HCT116 (cell line): ENCODE measurements around the gene P4HB. TPM values are rescaled to one million over a fixed set of nuclear protein-coding genes. Genes with fewer than 3 reads are reported as not detected.
A peak's percentile ranks its signal among the peaks of the same experiment; 100 is the strongest.

Experiments used
- ATAC-seq: fragments of 200-7000 bp; cut with Tn5 transposase; 2 replicates; pipeline ENCODE4 v1.9.1; 2020; ENCODE audit warnings: mild to moderate bottlenecking, moderate library complexity
- BruUV-seq: library from RNA; stranded (reverse); fragments of 400-500 nt; replicated peaks from 2 replicates; lab custom pipeline; 2021; lab: Mats Ljungman, UMichigan
- CTCF ChIA-PET: fragments of 300-600 bp; sonication (Branson Sonifier 250); formaldehyde crosslinking; loops from one replicate; lab custom pipeline; 2021; ENCODE audit warnings: antibody characterized with exemption; lab: Charles Lee
- POLR2A ChIA-PET: fragments of 300-600, 350-600 bp; sonication (Branson Sonifier 250); formaldehyde crosslinking; loops from one replicate; lab custom pipeline; 2021; ENCODE audit warnings: antibody characterized with exemption; lab: Charles Lee
- RAD21 ChIA-PET, 2 experiments: fragments of 300-600 bp; sonication (Branson Sonifier 250); formaldehyde crosslinking; loops; one replicate each; lab custom pipeline; 2023; ENCODE audit warnings: low total read pairs in 2 of 2; ENCODE audit not compliant: uncharacterized antibody in 2 of 2, unreplicated experiment in 2 of 2, low non-redundant PET in 1 of 2; lab: Charles Lee
- DNase-seq: peaks from one replicate; pipeline ENCODE4 v3.0.0-alpha.2; 2010; ENCODE audit warnings: low read depth, low spot score
- H2AFZ ChIP-seq: fragments of 200-600 bp; shearing (Covaris generic), sonication (generic); 2 replicates; pipeline ENCODE4 v1.6.1; 2017; ENCODE audit warnings: low read depth, mixed run types, mixed read lengths, antibody characterized with exemption, low read length; ENCODE audit not compliant: poor library complexity, severe bottlenecking
- H3K27ac ChIP-seq: 2 replicates; pipeline ENCODE4 v1.5.1; 2012; ENCODE audit warnings: low read depth, low read length
- H3K27me3 ChIP-seq: fragments of 200-600 bp; sonication (generic); 2 replicates; pipeline ENCODE4 v1.6.1; 2016; ENCODE audit warnings: mixed run types, low read length, mixed read lengths; ENCODE audit not compliant: insufficient read depth
- H3K36me3 ChIP-seq, 2 experiments: fragments of 200-500 bp in 1 of 2; fragments of 200-600 bp in 1 of 2; sonication (Bioruptor generic) in 1 of 2; sonication (generic) in 1 of 2; 2 replicates each; pipeline versions ENCODE4 v1.5.1 to v1.6.1; 2014 to 2016; ENCODE audit warnings: low read length in 2 of 2, inconsistent platforms in 1 of 2, mixed read lengths in 1 of 2, mixed run types in 1 of 2; ENCODE audit not compliant: insufficient read depth in 2 of 2, control insufficient read depth in 1 of 2
- H3K4me1 ChIP-seq, 2 experiments: fragments of 200-600 bp in 1 of 2; sonication (generic) in 1 of 2; 2 replicates each; pipeline versions ENCODE4 v1.5.1 to v1.6.1; 2012 to 2017; ENCODE audit warnings: low read length in 2 of 2, inconsistent platforms in 1 of 2, mild to moderate bottlenecking in 1 of 2, mixed read lengths in 1 of 2, mixed run types in 1 of 2, moderate library complexity in 1 of 2; ENCODE audit not compliant: insufficient read depth in 2 of 2, control insufficient read depth in 1 of 2
- H3K4me2 ChIP-seq: fragments of 200-600 bp; sonication (generic); 2 replicates; pipeline ENCODE4 v1.6.1; 2017; ENCODE audit warnings: mixed run types, low read length, mixed read lengths
- H3K4me3 ChIP-seq, 2 experiments: fragments of 200-600 bp in 1 of 2; sonication (generic) in 1 of 2; replicated peaks in 1 of 2; 2 replicates each; pipeline ENCODE4 v1.5.1; 2011 to 2016; ENCODE audit warnings: low read length in 2 of 2, control low read depth in 1 of 2, low read depth in 1 of 2, mild to moderate bottlenecking in 1 of 2, mixed read lengths in 1 of 2, mixed run types in 1 of 2
- H3K79me2 ChIP-seq: fragments of 200-600 bp; sonication (generic); 2 replicates; pipeline ENCODE4 v1.6.1; 2017; ENCODE audit warnings: mild to moderate bottlenecking, mixed run types, low read length, moderate library complexity, mixed read lengths; ENCODE audit not compliant: insufficient read depth
- H3K9ac ChIP-seq: fragments of 200-600 bp; sonication (generic); 2 replicates; pipeline ENCODE4 v1.6.1; 2016; ENCODE audit warnings: low read length, mixed read lengths
- H3K9me2 ChIP-seq: fragments of 200-600 bp; sonication (generic), shearing (Covaris generic); 2 replicates; pipeline ENCODE4 v1.6.1; 2017; ENCODE audit warnings: mixed run types, mild to moderate bottlenecking, moderate library complexity; ENCODE audit not compliant: insufficient read depth
- H3K9me3 ChIP-seq, 2 experiments: fragments of 200-500 bp in 1 of 2; fragments of 200-600 bp in 1 of 2; sonication (Bioruptor generic) in 1 of 2; sonication (generic) in 1 of 2; 2 replicates each; pipeline ENCODE4 v1.6.1; 2014 to 2017; ENCODE audit warnings: low read length in 2 of 2, mixed read lengths in 2 of 2, inconsistent platforms in 1 of 2, low read depth in 1 of 2, mild to moderate bottlenecking in 1 of 2, mixed run types in 1 of 2, moderate library complexity in 1 of 2; ENCODE audit not compliant: control insufficient read depth in 1 of 2, insufficient read depth in 1 of 2
- H4K20me1 ChIP-seq: fragments of 200-600 bp; sonication (generic), shearing (Covaris generic); 2 replicates; pipeline ENCODE4 v1.6.1; 2017; ENCODE audit warnings: mixed run types, mild to moderate bottlenecking, moderate library complexity; ENCODE audit not compliant: insufficient read depth
- EZH2 ChIP-seq: fragments of 200-600 bp; sonication (generic); IDR thresholded peaks from 2 replicates; pipeline ENCODE4 v1.6.1; 2017; ENCODE audit warnings: antibody characterized with exemption, mixed run types
- MAX ChIP-seq: IDR thresholded peaks from 2 replicates; pipeline ENCODE4 v1.6.1; 2012
- POLR2AphosphoS5 ChIP-seq: IDR thresholded peaks from 2 replicates; pipeline ENCODE4 v1.6.1; 2011; ENCODE audit warnings: mild to moderate bottlenecking, low read depth, low read length, moderate library complexity
- RAD21 ChIP-seq: IDR thresholded peaks from 2 replicates; pipeline ENCODE4 v1.6.1; 2012; ENCODE audit warnings: low read depth, mild to moderate bottlenecking
- SIN3A ChIP-seq: IDR thresholded peaks from 2 replicates; pipeline ENCODE4 v1.6.1; 2012; ENCODE audit warnings: low read depth
- intact Hi-C: fragments of 100-400 bp; cut with micrococcal nuclease; formaldehyde crosslinking; loops from 2 replicates; pipeline ENCODE4 v1.10.0; 2022
- total RNA-seq: library from RNA; stranded (reverse); gene quantifications from one replicate; pipeline ENCODE4 v1.2.1, GENCODE V29; 2021; ENCODE audit not compliant: unreplicated experiment

The P4HB gene
- total RNA-seq, 1 experiment from 2014 or later, result 1,043 TPM

- no peak overlapping the region for H2AFZ ChIP-seq
- H3K4me1 ChIP-seq, result peaks cover 24 to 52% of the 10 kb centered on the region in 2 experiments
- POLR2A ChIA-PET, result no interaction called here
- TF ChIP-seq EZH2, result no peak
- H3K79me2 ChIP-seq, result peaks cover 12% of the 10 kb centered on the region
- intact Hi-C loops, result no loop called here
- peak overlapping the region; percentile 47 for H3K9ac ChIP-seq
- H3K4me3 ChIP-seq, result peak overlapping the region in 1 of 2 experiments; percentile 13; a peak in 2 of 4 replicates
- DNase-seq, result no peak
- no peaks in the 10 kb centered on the region for H3K9me3 ChIP-seq
- H3K4me2 ChIP-seq, result peak overlapping the region; percentile 60
- peaks cover 11 to 30% of the 10 kb centered on the region in 2 experiments; a peak in 2 of 4 replicates for H3K36me3 ChIP-seq
- CTCF ChIA-PET, result no interaction called here
- BruUV-seq, result no TSS peak
- no peaks in the 10 kb centered on the region for H3K9me2 ChIP-seq
- RAD21 ChIA-PET, result no interaction called here
- no peaks in the 10 kb centered on the region for H4K20me1 ChIP-seq
- H3K27me3 ChIP-seq, result no peaks in the 10 kb centered on the region
- H3K27ac ChIP-seq, result peak overlapping the region; percentile 85
- ATAC-seq, result peak; percentile 4
Measured at GRCh38 chr17:81898885-81899284, 38.5 kb upstream of the P4HB start.

- Histone ChIP-seq H4K20me1 (no peaks in the 10 kb centered on the region), H3K4me3 (peak overlapping the region in 1 of 2 experiments; percentile 13; a peak in 2 of 4 replicates), H3K4me2 (peak overlapping the region; percentile 60), H3K4me1 (peaks cover 24 to 52% of the 10 kb centered on the region in 2 experiments), H3K9me3 (no peaks in the 10 kb centered on the region), H2AFZ (no peak overlapping the region), H3K9ac (peak overlapping the region; percentile 47), H3K27ac (peak overlapping the region; percentile 85), H3K36me3 (peaks cover 11 to 30% of the 10 kb centered on the region in 2 experiments; a peak in 2 of 4 replicates), H3K9me2 (no peaks in the 10 kb centered on the region), H3K79me2 (peaks cover 18% of the 10 kb centered on the region), H3K27me3 (no peaks in the 10 kb centered on the region)
- no TSS peak for BruUV-seq
- intact Hi-C loops, result no loop called here
- DNase-seq (peak; percentile 56), ATAC-seq (peak; percentile 69)
- TF ChIP-seq POLR2AphosphoS5 (0 out of 2 replicates have a peak, but pooled peaks have one; percentile 17), RAD21 (no peak), MAX (peak; percentile 68; the same call in 1 of the 2 replicates), SIN3A (0 out of 2 replicates have a peak, but pooled peaks have one; percentile 44)
- RAD21 ChIA-PET, result no interaction called here
- CTCF ChIA-PET, result no interaction called here
- POLR2A ChIA-PET, result interaction anchor here (0.8 to 1.1 kb wide), 2 partner anchors 14 to 15 kb away, joined by 3 read pairs; no protein-coding TSS in a partner anchor
Measured at GRCh38 chr17:81898029-81898866, 37.9 kb upstream of the P4HB start.
